PFSK-1 (cell line): ENCODE data around the gene CDC42EP4.

ENCODE experiments used
- POLR2AphosphoS5 ChIP-seq: IDR thresholded peaks from 2 replicates; pipeline ENCODE4 v1.6.1; 2012; ENCODE audit warnings: low read depth, mild to moderate bottlenecking, control low read depth, low read length, moderate library complexity
- TAF1 ChIP-seq: IDR thresholded peaks from 2 replicates; pipeline ENCODE4 v1.6.1; 2012; ENCODE audit warnings: low read length, control low read depth, borderline replicate concordance; ENCODE audit not compliant: insufficient read depth

DNA sequence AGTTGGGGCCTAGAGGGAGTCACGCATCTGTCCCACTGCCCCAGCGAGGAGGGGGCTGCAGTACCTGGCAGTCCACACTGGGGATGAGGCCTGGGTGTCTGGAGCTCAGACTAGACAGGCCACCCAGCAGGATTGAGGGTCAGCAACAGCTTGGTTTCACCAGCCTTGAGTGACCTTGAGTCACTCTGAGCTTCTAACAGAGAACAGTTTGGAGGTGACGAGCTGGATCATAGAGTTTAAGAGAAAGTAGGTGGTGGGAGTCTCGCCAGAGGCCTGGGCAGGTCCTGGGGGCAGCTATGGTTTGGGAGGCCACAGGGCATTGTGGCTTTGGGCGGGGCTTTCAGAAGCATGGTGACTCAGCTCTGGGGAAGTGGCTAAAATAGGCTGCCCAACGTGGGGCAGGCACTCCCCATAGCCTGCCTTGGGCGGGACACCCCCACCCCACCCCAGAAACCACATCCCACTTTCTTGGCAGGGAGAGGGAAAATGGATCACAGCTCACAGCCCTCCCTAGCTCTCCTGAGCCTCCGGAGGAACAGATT is 20.5 kb downstream of the CDC42EP4 start:
- TF ChIP-seq TAF1, result no peak
- TF ChIP-seq POLR2AphosphoS5, result no peak
